ENCODE measurements around the gene TAF4.
"Not testable (repeated sequence)": the region's sequence is repeated elsewhere in the genome, so short reads cannot be mapped to it uniquely, and the experiment has no call there.

The TAF4 gene

GRCh38 chr20:62073323-62073722, 7.6 kb upstream of the TAF4 start:
- no peak for DNase-seq (ENCODE audit: low read depth in 2 of 2)

- DNase-seq (ENCODE audit: low read depth in 2 of 2) = not testable (repeated sequence)
Measured at GRCh38 chr20:62071669-62072430, 6.2 kb upstream of the TAF4 start.

- DNase-seq (ENCODE audit: low read depth in 2 of 2) = no peak
Measured at GRCh38 chr20:62069741-62070216, 4.1 kb upstream of the TAF4 start.

- DNase-seq (ENCODE audit: low read depth in 2 of 2) = no peak
Measured at GRCh38 chr20:62068997-62069396, 3.3 kb upstream of the TAF4 start.

GRCh38 chr20:62067547-62068260, 2.0 kb upstream of the TAF4 start:
- DNase-seq (ENCODE audit: low read depth in 2 of 2) = no peak

- no peak for DNase-seq (ENCODE audit: low read depth in 2 of 2)
Measured at GRCh38 chr20:62066983-62067433, 1.3 kb upstream of the TAF4 start.

GRCh38 chr20:62066339-62066982, 780 bp upstream of the TAF4 start:
- no peak for DNase-seq (ENCODE audit: low read depth in 2 of 2)

GRCh38 chr20:62064770-62065673, 659 bp downstream of the TAF4 start:
- DNase-seq (ENCODE audit: low read depth in 2 of 2) = no peak

- no peak for DNase-seq (ENCODE audit: low read depth in 2 of 2)
Measured at GRCh38 chr20:62063981-62064769, 1.5 kb downstream of the TAF4 start.

- no peak for DNase-seq (ENCODE audit: low read depth in 2 of 2)
Measured at GRCh38 chr20:62063315-62063980, 2.2 kb downstream of the TAF4 start.

GRCh38 chr20:62062661-62063314, 2.9 kb downstream of the TAF4 start:
- no peak for DNase-seq (ENCODE audit: low read depth in 2 of 2)

GRCh38 chr20:62061851-62062423, 3.7 kb downstream of the TAF4 start:
- no peak for DNase-seq (ENCODE audit: low read depth in 2 of 2)

- DNase-seq (ENCODE audit: low read depth in 2 of 2) = no peak
Measured at GRCh38 chr20:62060631-62061541, 4.8 kb downstream of the TAF4 start.

- DNase-seq (ENCODE audit: low read depth in 2 of 2) = no peak
Measured at GRCh38 chr20:62059920-62060630, 5.6 kb downstream of the TAF4 start.

GRCh38 chr20:62059401-62059800, 6.3 kb downstream of the TAF4 start:
- no peak for DNase-seq (ENCODE audit: low read depth in 2 of 2)

- no peak for DNase-seq (ENCODE audit: low read depth in 2 of 2)
Measured at GRCh38 chr20:62058941-62059340, 6.7 kb downstream of the TAF4 start.

GRCh38 chr20:62056975-62057374, 8.7 kb downstream of the TAF4 start:
- DNase-seq (ENCODE audit: low read depth in 2 of 2) = no peak

- DNase-seq (ENCODE audit: low read depth in 2 of 2) = no peak
Measured at GRCh38 chr20:62056377-62056776, 9.3 kb downstream of the TAF4 start.
